Thyroid gland (tissue), 4 donors: Measurements from ENCODE around the gene ADIG.

ENCODE experiments used
- CTCF ChIP-seq, 6 experiments: fragments of 200-600 bp in 3 of 6; fragments of 450-650 bp in 3 of 6; sonication (generic) in 3 of 6; IDR thresholded peaks; one replicate each; pipeline ENCODE4 v1.5.1; 2016 to 2019; ENCODE audit warnings: antibody characterized with exemption in 6 of 6, mild to moderate bottlenecking in 2 of 6, inconsistent platforms in 1 of 6, moderate library complexity in 1 of 6
- POLR2A ChIP-seq, 2 donors: fragments of 450-650 bp; IDR thresholded peaks; one replicate each; pipeline ENCODE4 v1.6.1; 2017; ENCODE audit warnings: antibody characterized with exemption in 2 of 2, mild to moderate bottlenecking in 2 of 2, moderate library complexity in 1 of 2

- TF ChIP-seq CTCF (IDR thresholded peaks at IDR 0.05) (no peak), POLR2A (IDR thresholded peaks at IDR 0.05) (peak in 1 of 2 donors; percentile 11)
Observed at GRCh38 chr20:38599410-38599882, 18.4 kb downstream of the ADIG start.
